Lung (tissue), 12 donors: Measurements from ENCODE around the gene HMCN2. TPM values are rescaled to one million over a fixed set of nuclear protein-coding genes. Genes with fewer than 3 reads are reported as not detected.

ENCODE experiments used
- ATAC-seq: fragments of 200-7000 bp; cut with Tn5 transposase; one replicate; pipeline ENCODE4 v1.9.1; 2020; ENCODE audit warnings: moderate number of reproducible peaks; ENCODE audit not compliant: insufficient read depth, low FRiP score
- DNase-seq, 3 donors: peaks; one replicate each; pipeline ENCODE4 v3.0.0-alpha.2; 2013 to 2017
- H3K27ac ChIP-seq, 2 donors: one replicate each; pipeline ENCODE4 v1.5.1; 2013; ENCODE audit warnings: mild to moderate bottlenecking in 2 of 2, moderate library complexity in 2 of 2, control low read depth in 1 of 2, inconsistent platforms in 1 of 2, low read depth in 1 of 2, low read length in 1 of 2
- H3K27me3 ChIP-seq, 3 donors: one replicate each; pipeline ENCODE4 v1.5.1; 2013; ENCODE audit warnings: low read length in 2 of 3; ENCODE audit not compliant: control insufficient read depth in 3 of 3, insufficient read depth in 3 of 3
- H3K36me3 ChIP-seq, 4 donors: one replicate each; pipeline ENCODE4 v1.5.1; 2013; ENCODE audit warnings: low read length in 4 of 4, mild to moderate bottlenecking in 1 of 4, moderate library complexity in 1 of 4; ENCODE audit not compliant: control insufficient read depth in 4 of 4, insufficient read depth in 4 of 4
- H3K4me1 ChIP-seq, 5 donors: one replicate each; pipeline ENCODE4 v1.5.1; 2013; ENCODE audit warnings: low read length in 5 of 5, mild to moderate bottlenecking in 2 of 5, moderate library complexity in 1 of 5; ENCODE audit not compliant: control insufficient read depth in 5 of 5, insufficient read depth in 5 of 5
- H3K4me3 ChIP-seq: one replicate; pipeline ENCODE4 v1.5.1; 2013; ENCODE audit warnings: mild to moderate bottlenecking, control low read depth, moderate library complexity
- H3K9ac ChIP-seq, 2 donors: one replicate each; pipeline ENCODE4 v1.5.1; 2013; ENCODE audit warnings: low read length in 2 of 2, control low read depth in 1 of 2; ENCODE audit not compliant: insufficient read depth in 1 of 2
- H3K9me3 ChIP-seq, 4 donors: one replicate each; pipeline ENCODE4 v1.5.1; 2013; ENCODE audit warnings: low read length in 3 of 4, mild to moderate bottlenecking in 1 of 4, moderate library complexity in 1 of 4; ENCODE audit not compliant: control insufficient read depth in 4 of 4, insufficient read depth in 3 of 4
- WGBS, 2 donors: extraction: QIAGEN DNeasy Blood & Tissue Kit; methylation state at CpG; one replicate each; pipeline ENCODE4 v1.1.7; 2013; 5-methylcytosine and 5-hydroxymethylcytosine counted together
- polyA plus RNA-seq, 2 donors: library from polyadenylated mRNA; stranded (reverse); fragments of 200-250 nt; gene quantifications; one replicate each; pipeline ENCODE4 v1.2.1, GENCODE V29; 2013
- total RNA-seq, 2 donors: library from RNA; depleted of rRNA in 1 of 2; stranded (reverse); fragments of >200 nt in 1 of 2; gene quantifications; one replicate each; pipeline ENCODE4 v1.2.1, GENCODE V29; 2014 to 2021
- TF ChIP-seq, protein P1 (sequence below): IDR thresholded peaks from 2 replicates; pipeline ENCODE4 v1.5.1; 2012; ENCODE audit warnings: mild to moderate bottlenecking; ENCODE audit errors: control extremely low read depth, extremely low read depth
- donor health status: control.
- donor health status: control.
- donor health status: Bipolar disorder and iron deficiency.
- donor health status: healthy.
- donor health status: DM: yes; HTN: yes; CAD: no.

HMCN2 gene
- total and polyA plus RNA-seq, 4 donors, result 2.1 to 5.2 (median 3.7) TPM

DNA sequence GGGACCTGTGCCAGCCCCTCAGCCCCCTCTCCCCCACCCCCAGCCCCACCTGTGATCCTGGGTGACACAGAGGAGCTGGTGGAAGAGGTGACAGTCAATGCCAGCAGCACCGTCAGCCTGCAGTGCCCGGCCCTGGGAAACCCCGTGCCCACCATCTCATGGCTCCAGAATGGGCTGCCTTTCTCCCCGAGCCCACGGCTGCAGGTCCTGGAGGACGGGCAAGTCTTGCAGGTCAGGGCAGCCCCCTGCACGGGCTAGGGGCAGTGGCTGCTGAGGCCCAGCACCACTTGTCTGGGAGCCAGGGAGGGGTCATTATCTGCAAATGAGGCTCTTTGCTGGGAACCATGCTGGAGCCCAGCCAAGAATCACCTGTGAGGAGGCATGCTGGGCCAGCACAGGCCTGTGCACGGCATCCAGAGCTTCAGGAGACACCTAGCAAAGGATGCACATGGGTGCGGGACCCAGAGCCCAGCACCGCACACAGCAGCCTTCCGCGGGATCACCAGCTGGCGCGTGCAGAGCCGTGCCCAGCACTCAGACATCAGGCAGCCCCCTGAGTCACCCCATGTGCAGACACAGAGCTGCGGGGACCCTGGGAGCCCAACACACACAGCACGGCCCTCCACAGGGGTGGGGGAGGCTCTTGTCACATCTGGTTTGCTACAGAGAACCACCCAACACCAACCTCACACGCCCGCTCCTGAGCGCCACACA lies 117.2 kb downstream of the HMCN2 start:
- no peak overlapping the region for H3K27ac ChIP-seq
- no peaks in the 10 kb centered on the region for H3K4me1 ChIP-seq
- no peak overlapping the region for H3K9ac ChIP-seq
- WGBS, 2 donors, result 84 to 89% methylated on average over 20 of the region's 20 CpGs
- no peaks in the 10 kb centered on the region for H3K36me3 ChIP-seq
- H3K27me3 ChIP-seq, result no peaks in the 10 kb centered on the region
- DNase-seq (no peak), ATAC-seq (no peak)
- H3K4me3 ChIP-seq, result no peak overlapping the region
- TF ChIP-seq, protein P1, sequence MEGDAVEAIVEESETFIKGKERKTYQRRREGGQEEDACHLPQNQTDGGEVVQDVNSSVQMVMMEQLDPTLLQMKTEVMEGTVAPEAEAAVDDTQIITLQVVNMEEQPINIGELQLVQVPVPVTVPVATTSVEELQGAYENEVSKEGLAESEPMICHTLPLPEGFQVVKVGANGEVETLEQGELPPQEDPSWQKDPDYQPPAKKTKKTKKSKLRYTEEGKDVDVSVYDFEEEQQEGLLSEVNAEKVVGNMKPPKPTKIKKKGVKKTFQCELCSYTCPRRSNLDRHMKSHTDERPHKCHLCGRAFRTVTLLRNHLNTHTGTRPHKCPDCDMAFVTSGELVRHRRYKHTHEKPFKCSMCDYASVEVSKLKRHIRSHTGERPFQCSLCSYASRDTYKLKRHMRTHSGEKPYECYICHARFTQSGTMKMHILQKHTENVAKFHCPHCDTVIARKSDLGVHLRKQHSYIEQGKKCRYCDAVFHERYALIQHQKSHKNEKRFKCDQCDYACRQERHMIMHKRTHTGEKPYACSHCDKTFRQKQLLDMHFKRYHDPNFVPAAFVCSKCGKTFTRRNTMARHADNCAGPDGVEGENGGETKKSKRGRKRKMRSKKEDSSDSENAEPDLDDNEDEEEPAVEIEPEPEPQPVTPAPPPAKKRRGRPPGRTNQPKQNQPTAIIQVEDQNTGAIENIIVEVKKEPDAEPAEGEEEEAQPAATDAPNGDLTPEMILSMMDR, result no peak
- peaks cover 0 to 2% (median 0%) of the 10 kb centered on the region in 4 donors for H3K9me3 ChIP-seq

- ATAC-seq (no peak), DNase-seq (no peak)
- Histone ChIP-seq H3K27me3 (no peaks in the 10 kb centered on the region), H3K4me3 (no peak overlapping the region), H3K9me3 (peaks cover 0 to 2% (median 0%) of the 10 kb centered on the region in 4 donors), H3K4me1 (no peaks in the 10 kb centered on the region), H3K36me3 (no peaks in the 10 kb centered on the region), H3K27ac (no peak overlapping the region), H3K9ac (no peak overlapping the region)
- WGBS, 2 donors, result 91 to 96% methylated on average over 8 of the region's 8 CpGs
- TF ChIP-seq, protein P1, result no peak
Observed at GRCh38 chr9:130383350-130383715, 117.8 kb downstream of the HMCN2 start.

- ATAC-seq (no peak), DNase-seq (no peak)
- TF ChIP-seq, protein P1, result no peak
- Histone ChIP-seq H3K9ac (no peak overlapping the region), H3K9me3 (peaks cover 0 to 2% (median 0%) of the 10 kb centered on the region in 4 donors), H3K36me3 (no peaks in the 10 kb centered on the region), H3K27me3 (no peaks in the 10 kb centered on the region), H3K4me1 (no peaks in the 10 kb centered on the region), H3K27ac (no peak overlapping the region), H3K4me3 (no peak overlapping the region)
- 82 to 87% methylated on average over 18 of the region's 18 CpGs for WGBS, 2 donors
Observed at GRCh38 chr9:130383979-130384676, 118.6 kb downstream of the HMCN2 start.
